ENCODE results near the gene FLYWCH1.

Gene FLYWCH1

DNA sequence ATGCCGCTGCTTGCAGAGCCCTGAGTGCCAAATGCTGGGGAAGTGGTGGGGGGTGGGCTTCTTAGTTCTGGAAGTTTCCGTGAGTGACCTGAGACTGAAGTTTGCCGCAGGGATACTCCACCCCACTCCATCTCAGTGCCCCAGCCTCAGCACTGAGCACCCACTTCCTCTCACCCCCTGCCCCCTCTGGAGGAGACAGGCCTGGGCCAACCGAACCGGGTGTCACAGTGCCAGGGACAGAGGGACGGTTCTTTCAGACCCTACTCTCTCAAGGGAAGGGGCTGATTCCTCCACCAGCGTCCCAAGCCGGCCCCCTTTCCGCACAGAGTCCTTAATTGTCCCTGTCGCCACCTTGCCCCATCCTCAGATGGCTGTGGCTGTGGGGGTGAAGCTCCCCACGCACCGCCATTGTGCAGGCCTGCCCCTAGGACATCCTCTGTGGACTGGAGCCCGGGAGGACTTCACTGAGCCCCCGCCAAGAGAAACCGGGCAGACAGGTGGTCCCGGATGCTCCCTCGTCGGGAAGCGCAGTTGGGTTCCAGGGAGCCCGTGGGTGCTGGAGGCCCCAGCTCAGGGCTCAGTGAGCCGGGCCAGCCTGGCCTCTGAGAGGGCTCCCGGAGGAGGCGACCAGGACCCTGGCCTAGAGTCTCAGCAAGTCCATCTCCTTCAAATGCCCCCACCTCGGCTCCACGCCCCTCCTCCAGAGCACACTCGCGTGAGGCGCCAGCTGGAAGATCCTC, 50.8 kb downstream of the FLYWCH1 start:
- H3K4me3 ChIP-seq (ENCODE audit: low read length) = no peak overlapping the region

DNA sequence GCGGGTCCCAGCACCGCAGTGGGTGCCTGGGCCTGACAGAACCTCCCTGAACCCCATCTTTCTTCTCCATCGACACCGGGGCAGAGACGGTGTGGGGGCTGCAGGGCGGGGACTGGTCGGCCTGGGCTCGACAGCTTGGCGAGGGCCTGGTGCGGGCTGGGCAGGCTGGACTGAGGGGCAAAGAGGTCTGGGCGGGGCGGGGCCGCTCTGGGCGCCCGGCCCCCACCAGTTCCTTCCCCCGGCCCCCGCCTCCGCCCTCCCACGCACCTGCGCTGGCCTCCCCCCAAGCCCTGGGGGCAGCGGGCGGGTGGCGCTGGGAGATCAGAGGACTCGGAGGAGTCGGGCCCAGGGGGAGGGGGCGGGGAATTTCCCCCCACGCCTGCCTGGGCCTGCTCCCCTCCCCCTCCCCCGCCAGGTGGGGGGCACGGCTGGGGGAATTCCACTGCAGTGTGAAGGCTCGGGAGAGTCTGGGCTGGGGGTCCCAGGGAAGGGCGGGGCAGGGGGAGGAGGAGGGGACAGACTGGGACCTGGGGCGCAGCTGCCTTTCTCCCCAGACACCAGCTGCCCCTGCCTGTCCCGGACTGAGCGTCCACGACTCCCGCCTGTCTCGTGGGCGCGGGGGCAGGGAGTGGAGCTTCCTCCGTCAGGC, 51.5 kb downstream of the FLYWCH1 start:
- peak overlapping the region; percentile 31; the same call in 1 of the 2 replicates for H3K4me3 ChIP-seq (ENCODE audit: low read length)
- no peak for TF ChIP-seq ZNF274 (IDR thresholded peaks at IDR 0.05; ENCODE audit: low read depth, low read length)

More for the DNA sequence above, 50.8 kb downstream of the FLYWCH1 start:
- TF ChIP-seq ZNF274 (IDR thresholded peaks at IDR 0.05; ENCODE audit: low read depth, low read length) = no peak

DNA sequence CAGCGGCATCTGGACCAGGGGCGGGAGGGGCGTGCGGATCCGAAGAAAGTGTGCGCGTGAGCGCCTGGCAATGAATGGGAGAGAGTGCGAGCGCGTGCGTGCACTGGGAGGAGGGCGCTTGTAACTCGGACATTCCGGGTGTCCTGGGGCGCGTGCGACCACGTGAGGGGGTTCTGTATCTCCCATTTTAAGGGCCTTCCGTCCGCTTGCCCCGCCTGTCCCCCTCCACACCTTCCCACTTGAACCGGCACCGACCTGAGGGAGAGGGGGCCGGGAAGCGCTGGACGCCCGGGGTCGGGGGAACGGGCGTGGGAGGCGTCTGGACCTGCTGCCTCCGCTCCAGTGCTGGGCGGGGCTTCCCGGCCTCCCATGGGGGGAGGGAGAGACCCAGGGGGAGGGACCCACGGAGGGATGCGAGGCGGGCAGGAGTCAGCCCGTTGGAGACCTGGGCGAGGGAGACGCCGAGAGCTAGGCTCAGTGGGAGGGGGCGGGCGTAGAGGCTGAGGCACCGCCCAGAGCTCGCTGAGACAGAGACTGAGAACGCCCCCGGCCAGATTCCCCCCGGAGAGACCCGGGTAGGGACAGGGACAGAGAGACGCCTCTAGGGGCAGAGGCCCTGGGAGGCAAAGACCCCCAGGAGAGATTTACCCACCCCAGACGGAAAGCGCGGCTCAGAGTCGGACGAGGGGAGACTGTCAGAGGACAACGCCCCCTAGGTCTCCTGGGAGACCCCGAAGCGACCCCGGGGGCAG, 52.2 kb downstream of the FLYWCH1 start, which contains the start of gene KREMEN2:
TSS of gene KREMEN2 (plus strand) at position 553 of the 752 bp plus-strand sequence. CDS start 246 bp downstream, outside the sequence.
- H3K4me3 ChIP-seq (ENCODE audit: low read length) = peak within 1 kb of the TSS; percentile 31; the same call in 1 of the 2 replicates
- no peak for TF ChIP-seq ZNF274 (IDR thresholded peaks at IDR 0.05; ENCODE audit: low read depth, low read length)

DNA sequence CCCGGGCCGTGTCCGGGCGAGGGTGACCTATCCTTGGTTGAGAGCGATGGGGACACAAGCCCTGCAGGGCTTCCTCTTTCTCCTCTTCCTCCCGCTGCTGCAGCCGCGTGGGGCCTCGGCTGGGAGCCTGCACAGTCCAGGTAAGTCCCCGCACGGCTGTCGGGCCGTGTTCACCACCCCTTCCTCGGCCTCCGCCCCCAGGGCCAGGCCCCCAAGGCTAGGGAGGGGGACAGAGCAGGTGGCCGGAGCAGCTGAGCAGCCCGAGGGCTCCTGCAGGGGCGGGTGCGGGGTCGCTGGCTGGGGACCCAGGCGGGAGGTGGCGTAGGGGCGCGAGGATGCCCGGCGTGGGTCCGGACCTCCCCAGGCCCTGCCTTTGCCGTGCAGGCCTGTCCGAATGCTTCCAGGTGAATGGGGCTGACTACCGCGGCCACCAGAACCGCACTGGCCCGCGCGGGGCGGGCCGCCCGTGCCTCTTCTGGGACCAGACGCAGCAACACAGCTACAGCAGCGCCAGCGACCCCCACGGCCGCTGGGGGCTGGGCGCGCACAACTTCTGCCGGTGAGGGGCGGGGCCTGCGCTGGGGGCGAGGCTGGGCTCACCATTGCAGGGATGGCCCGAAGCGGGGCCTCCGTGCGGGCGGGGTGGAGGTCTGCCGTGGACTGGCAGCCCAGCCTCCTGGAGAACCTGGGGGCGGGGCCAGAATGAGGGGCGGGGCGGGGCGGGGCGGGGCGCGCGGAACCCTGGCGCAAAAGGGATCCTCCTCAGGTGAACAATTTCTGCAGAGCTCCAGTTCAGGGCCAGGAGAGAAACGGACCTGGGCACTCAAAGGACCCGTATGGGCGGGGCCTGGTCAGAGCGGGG, 53.0 kb downstream of the FLYWCH1 start:
- no peak for TF ChIP-seq ZNF274 (IDR thresholded peaks at IDR 0.05; ENCODE audit: low read depth, low read length)
- peak overlapping the region; percentile 31; the same call in 1 of the 2 replicates for H3K4me3 ChIP-seq (ENCODE audit: low read length)

DNA sequence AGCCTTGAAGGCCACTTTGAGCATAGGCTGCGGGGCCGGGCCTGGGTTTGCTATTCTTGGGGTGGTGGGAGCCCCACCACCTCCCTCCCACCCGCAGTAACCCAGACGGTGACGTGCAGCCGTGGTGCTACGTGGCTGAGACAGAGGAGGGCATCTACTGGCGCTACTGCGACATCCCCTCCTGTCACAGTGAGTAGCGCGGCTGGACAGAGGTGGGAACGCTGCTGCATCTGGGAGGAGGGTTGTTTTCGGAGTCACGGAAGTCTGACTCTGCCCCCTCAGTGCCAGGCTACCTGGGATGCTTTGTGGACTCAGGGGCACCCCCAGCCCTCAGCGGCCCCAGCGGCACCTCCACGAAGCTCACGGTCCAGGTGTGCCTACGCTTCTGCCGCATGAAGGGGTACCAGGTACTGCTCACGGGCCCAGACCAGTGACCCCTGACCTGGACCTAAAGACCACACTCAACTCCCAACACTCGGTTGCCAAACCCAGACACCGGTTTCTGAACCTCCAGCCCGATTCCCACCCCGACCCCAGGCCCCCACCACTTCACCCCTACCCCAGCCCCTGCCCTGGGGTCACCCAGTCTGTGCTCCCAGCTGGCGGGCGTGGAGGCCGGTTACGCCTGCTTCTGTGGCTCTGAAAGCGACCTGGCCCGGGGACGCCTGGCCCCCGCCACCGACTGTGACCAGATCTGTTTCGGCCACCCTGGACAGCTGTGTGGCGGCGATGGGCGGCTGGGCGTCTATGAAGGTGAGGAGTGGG, 54.5 kb downstream of the FLYWCH1 start:
- no peak overlapping the region for H3K4me3 ChIP-seq (ENCODE audit: low read length)
- no peak for TF ChIP-seq ZNF274 (IDR thresholded peaks at IDR 0.05; ENCODE audit: low read depth, low read length)

DNA sequence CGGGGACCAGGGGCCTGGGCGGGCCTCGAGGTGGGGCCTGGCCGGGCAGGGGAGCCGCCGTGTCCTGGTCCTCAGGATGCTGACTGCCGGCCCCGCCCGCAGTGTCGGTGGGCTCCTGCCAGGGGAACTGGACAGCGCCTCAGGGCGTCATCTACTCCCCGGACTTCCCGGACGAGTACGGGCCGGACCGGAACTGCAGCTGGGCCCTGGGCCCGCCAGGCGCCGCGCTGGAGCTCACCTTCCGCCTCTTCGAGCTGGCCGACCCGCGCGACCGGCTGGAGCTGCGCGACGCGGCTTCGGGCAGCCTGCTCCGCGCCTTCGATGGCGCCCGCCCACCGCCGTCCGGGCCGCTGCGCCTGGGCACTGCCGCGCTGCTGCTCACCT, 55.1 kb downstream of the FLYWCH1 start:
- no peak for TF ChIP-seq ZNF274 (IDR thresholded peaks at IDR 0.05; ENCODE audit: low read depth, low read length)
- H3K4me3 ChIP-seq (ENCODE audit: low read length) = no peak overlapping the region

DNA sequence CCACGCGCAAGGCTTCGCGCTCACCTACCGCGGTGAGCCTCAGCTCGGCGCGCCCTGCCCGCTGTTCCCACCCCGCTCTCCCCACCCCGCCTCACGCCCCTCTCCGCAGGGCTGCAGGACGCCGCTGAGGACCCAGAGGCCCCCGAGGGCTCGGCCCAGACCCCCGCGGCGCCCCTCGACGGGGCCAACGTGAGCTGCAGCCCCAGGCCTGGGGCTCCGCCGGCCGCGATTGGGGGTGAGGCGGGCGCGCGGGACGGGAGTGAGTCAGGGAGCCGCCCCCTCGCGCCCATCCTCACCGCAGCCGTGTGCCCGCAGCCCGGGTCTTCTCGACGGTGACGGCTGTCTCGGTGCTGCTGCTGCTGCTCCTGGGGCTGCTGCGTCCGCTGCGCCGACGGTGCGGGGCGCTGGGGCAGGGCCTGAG, 55.5 kb downstream of the FLYWCH1 start:
- H3K4me3 ChIP-seq (ENCODE audit: low read length) = no peak overlapping the region

DNA sequence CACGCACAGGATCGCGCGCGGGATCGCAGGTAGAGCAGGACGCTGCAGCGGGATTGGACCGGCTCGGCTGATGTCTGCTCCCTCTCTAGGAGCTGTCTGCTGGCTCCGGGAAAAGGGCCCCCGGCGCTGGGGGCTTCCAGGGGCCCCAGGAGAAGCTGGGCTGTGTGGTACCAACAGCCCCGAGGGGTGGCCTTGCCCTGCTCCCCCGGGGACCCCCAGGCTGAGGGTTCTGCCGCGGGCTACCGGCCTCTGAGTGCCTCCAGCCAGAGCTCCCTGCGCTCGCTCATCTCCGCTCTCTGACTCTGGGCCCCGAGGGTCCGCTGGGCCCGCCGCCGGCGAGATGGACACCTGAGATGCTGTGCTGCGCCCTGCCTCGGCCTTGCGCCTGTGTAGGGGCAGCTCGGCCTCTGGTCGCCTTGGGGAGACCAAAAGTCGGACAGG, 56.0 kb downstream of the FLYWCH1 start:
- H3K4me3 ChIP-seq (ENCODE audit: low read length) = no peak overlapping the region
- TF ChIP-seq ZNF274 (IDR thresholded peaks at IDR 0.05; ENCODE audit: low read depth, low read length) = no peak

More for the DNA sequence above, 55.5 kb downstream of the FLYWCH1 start:
- TF ChIP-seq ZNF274 (IDR thresholded peaks at IDR 0.05; ENCODE audit: low read depth, low read length) = no peak

DNA sequence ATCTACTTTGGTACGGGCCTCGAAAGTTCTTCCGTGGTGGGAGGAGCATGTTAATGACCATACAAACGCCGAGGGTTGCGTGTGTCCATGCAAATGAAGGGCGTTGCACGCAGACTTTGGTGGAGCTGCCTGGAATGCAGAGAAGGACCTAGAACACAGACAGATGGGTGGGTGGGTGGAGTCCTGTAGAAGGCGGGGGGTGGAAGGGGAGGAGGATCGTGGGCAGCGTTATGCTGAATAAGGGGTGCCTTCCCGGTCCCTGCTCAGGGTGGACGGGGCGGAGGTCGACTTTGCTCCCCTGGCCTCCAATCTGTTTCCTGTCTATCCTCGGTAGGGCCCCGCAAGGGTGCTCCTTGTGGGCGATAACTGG, 56.6 kb downstream of the FLYWCH1 start:
- TF ChIP-seq ZNF274 (IDR thresholded peaks at IDR 0.05; ENCODE audit: low read depth, low read length) = no peak
- H3K4me3 ChIP-seq (ENCODE audit: low read length) = peak overlapping the region; percentile 23; the same call in 1 of the 2 replicates

DNA sequence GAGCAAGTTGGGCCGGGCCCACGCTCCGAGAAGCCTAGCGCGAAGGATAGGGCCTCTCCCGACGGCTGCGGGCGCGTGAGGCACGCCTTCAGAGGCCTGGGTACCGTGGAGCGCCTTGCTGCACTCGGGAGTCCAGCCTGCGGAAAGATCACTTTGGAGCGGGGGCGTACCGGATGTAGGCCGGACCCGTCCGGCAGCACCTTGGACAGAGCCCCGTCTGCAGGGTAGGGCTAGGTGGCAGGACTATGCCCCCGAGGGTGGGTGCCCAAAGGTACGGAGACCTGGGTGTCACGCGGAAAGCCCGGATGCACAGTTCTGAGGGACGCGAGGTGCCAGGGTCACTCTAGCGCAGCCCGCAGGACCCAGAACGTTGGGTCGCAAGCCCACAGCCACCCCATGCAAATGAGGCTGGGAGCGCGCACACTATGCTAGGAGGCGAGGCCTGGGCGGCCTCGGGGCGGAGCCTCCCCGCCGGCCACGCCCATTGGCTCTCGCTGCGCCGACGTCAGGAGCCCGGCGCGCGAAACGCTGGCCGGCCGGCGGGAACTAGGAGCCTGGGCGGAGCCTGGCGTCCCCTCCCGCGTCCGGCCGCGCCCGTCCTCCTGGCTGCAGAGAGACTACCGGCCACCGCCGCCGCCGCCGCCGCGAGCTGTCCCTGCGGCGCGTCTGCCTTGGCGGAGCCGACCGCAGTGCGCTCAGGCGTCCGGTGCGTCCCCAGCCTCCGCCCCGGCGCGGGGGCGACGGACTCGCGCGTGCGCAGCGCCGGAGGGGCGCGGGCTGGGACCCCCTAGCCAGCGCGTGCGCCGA, 57.2 kb downstream of the FLYWCH1 start, which contains the start of gene PAQR4:
TSS of gene PAQR4 (plus strand) at position 611 of the 807 bp plus-strand sequence. CDS start 327 bp downstream, outside the sequence.
- no peak for TF ChIP-seq ZNF274 (IDR thresholded peaks at IDR 0.05; ENCODE audit: low read depth, low read length)
- H3K4me3 ChIP-seq (ENCODE audit: low read length) = peak within 1 kb of the TSS; percentile 87

DNA sequence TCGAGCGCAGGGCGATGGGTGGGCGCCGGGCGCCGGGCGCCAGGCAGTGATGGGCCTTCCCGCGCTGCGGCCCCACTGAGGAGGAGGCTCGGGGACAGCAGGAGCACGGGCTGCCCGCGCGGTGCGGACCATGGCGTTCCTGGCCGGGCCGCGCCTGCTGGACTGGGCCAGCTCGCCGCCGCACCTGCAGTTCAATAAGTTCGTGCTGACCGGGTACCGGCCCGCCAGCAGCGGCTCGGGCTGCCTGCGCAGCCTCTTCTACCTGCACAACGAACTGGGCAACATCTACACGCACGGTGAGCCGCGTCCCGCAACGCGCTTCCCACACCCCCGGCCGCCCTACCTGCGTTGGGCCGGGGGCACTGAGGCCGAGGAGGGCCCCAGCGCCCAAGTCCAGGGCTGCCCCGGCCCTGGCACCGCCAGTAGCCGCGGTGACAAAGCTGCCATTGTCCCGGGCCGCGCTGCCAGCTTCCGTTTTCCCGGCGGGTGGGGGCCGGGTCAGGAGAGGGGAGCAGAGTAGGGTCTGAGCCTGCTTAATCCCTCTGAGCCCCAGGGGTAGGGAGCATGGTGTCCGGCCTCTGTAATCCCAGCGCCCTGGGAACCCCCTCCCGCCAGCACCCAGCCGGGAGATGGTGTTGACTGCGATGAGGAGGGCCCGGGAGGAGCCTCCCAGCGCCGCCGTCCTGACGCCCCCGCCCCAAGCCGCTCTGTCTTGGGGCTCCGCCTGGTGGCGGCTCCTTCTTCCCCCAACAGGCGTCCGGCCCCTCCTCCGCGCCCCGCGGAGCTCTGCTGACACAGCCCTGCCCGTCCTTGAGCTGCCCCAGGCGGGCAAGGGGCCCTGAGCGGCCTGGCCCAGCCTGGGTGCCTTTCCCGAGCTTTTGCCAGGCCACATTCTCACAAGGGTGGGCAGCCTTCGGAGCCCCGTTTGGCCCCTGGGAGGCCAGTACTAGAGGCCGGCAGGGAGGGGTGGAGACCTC, 58.1 kb downstream of the FLYWCH1 start:
- TF ChIP-seq ZNF274 (IDR thresholded peaks at IDR 0.05; ENCODE audit: low read depth, low read length) = no peak
- H3K4me3 ChIP-seq (ENCODE audit: low read length) = peak overlapping the region; percentile 87
